GM19035 (cell line): Measurements from ENCODE around the gene DPH2.
A peak's percentile ranks its signal among the peaks of the same experiment; 100 is the strongest.

Source experiments
- ATAC-seq: cut with Tn5 transposase; IDR thresholded peaks from one replicate; pipeline ENCODE4 v1.9.1; 2021; ENCODE audit not compliant: unreplicated experiment

The DPH2 gene

DNA sequence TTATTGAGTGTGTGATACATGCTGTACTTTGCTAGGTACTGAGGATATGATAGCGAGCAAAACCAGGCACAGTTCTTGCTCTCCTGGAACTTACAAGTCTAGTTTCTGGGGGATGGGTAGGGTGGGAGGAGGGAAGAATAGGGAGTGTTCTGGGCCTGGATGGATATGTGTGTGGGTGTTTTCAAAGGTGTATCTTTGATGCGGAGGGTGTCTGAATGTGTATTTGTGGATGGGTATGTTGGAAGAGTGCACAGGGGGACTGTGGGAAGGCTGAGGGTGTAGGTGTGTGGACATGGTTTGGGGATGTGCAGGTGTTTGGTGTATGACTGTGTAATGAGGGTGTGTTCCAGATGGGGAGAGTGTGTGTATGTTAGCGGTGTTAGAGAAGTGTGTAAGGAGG lies 4.5 kb upstream of the DPH2 start:
- ATAC-seq = no peak

DNA sequence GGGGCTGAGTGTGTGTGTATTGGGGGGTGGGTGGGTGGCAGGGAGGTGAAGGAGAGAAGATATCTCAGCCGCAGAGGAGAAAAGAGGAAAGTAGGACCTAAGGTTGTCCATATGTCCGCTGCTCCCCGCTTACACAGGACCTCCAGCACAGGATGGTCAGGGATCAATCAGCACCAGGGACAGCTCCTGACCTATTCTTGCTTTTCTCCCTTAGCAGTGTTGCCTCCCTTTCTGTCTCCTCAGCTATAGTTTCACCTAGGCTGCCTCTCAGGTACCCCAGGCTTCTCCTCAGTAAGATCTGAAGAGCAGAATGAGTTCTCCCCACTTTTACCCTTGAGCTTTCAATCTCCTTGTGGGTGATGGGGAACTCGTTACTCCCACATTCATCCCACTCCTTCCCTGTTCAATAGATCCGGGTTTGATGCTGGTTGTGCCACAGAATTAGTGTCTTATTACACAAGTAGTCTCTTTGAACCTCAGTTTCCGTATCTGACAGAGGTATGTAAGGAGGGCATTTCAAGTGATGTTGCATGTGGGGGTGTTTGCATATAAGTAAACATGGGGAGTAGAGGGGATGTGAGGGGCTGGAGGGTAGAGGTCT lies 1.4 kb upstream of the DPH2 start:
- no peak for ATAC-seq

DNA sequence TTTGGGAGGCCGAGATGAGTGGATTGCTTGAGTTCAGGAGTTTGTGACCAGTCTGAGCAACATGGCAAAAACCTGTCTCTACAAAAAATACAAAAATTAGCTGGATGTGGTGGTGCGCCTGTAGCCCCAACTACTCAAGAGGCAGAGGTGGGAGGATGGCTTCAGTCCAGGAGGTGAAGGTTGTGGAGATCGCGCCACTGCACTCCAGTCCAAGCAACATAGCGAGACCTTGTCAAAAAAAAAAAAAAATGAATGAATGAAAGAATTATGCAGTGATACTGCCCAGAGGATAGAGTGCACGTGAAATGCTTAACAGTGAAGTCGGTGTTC lies 429 bp upstream of the DPH2 start:
- no peak for ATAC-seq

DNA sequence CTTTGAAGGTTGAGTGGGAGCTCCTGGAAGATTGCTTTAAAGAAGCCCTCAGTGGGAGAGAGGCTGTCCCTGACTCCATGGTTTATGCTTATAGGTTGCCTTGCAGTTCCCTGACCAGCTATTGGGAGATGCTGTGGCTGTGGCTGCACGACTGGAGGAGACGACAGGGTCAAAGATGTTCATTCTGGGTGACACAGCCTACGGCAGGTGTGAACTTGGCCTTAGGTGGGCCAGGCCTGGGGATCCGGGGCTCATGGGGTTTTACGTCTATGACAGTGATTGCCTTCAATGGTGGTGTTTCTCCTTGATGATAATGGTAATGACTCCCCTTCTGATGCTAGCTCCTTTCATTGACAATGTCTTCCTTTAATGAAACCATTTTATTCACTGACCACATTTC lies 692 bp downstream of the DPH2 start:
- no peak for ATAC-seq

DNA sequence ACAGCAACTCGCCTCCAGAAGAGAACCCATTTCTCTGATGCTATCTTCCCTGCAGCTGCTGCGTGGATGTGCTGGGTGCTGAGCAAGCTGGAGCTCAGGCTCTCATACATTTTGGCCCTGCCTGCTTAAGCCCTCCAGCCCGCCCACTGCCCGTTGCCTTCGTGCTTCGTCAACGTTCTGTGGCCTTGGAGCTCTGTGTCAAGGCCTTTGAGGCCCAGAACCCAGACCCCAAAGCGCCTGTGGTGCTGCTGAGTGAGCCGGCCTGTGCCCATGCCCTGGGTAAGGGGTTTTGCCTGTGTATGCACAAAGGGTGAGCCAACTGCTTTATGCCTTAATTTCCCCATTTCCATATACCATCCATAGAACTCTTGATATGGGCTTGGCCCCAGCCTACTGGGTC lies 1.1 kb downstream of the DPH2 start:
- ATAC-seq = no peak

DNA sequence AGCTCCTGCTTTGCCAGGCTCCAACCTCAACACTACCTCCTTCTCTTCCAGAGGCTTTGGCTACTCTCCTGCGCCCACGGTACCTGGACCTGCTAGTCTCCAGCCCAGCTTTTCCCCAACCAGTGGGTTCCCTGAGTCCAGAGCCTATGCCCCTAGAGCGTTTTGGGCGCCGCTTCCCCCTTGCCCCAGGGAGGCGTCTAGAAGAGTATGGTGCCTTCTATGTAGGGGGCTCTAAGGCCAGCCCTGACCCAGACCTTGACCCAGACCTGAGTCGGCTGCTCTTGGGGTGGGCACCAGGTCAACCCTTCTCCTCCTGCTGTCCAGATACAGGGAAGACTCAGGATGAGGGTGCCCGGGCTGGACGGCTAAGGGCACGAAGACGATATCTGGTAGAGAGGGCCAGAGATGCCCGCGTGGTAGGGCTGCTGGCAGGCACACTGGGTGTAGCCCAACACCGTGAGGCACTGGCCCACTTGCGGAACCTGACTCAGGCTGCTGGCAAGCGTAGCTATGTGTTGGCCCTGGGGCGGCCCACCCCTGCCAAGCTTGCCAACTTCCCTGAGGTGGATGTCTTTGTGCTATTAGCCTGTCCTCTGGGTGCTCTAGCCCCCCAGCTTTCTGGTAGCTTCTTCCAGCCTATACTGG lies 1.6 kb downstream of the DPH2 start:
- ATAC-seq = no peak

DNA sequence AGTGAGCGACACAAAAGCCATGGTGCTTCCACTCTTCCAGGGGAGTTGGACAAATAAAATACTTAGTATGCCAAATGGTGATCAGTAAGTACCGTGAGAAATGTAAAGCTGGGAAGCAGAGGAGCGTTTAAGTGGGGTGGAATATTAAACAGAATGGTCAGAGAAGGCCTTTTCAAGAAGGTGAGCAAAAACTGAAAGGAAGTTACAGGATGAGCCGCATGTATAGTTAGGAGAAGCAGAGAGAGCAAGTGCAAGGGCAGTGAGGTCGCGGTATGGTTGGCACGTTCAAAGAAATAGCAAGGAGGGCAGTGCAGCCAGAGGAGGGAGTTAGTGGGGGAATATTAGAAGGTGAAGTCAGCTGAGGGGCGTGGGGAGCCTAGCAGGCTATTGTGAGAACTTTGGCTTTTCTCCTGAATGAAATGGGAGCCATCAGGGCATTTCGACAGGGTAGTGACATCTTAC lies 4.2 kb downstream of the DPH2 start:
- no peak for ATAC-seq

DNA sequence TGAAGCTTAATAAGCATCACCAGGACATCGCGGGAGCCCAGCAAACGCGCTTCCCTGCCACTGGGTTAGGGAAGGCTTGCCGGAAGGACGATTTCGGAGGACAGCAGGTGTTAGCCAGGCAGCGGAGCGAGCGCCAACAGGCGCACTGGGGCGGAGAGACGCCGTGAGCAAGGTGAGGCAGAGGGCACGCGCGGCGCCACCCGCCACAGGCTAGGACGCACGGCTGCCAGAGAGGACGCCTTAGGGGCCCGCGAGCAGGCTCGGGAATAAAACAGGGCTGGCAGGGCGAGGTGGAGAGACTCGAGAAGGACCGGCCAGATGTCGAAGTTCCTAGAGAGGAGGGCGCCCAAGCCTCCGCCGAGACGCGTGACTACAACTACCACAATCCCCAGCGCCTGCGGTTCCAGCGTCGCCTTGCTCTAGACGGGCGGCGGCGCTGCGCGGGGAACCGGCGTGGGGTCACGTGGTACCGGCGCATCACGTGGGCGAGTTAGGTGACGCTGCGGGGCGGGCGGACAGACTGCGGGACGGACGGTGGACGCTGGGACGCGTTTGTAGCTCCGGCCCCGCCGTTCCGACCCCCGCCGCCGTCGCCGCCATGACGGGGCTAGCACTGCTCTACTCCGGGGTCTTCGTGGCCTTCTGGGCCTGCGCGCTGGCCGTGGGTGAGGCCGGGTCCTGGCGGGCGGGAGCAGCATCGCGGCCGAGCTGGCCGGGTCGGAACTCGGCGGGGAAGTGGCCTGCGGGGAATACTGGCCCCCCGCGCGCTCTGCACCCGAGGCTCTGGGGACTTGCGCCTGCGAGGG lies 4.8 kb downstream of the DPH2 start, which contains the start of gene ATP6V0B:
TSS of gene ATP6V0B (plus strand) at position 518 of the 806 bp plus-strand sequence. CDS start at position 599, 81 bp downstream.
- ATAC-seq = peak; percentile 71

DNA sequence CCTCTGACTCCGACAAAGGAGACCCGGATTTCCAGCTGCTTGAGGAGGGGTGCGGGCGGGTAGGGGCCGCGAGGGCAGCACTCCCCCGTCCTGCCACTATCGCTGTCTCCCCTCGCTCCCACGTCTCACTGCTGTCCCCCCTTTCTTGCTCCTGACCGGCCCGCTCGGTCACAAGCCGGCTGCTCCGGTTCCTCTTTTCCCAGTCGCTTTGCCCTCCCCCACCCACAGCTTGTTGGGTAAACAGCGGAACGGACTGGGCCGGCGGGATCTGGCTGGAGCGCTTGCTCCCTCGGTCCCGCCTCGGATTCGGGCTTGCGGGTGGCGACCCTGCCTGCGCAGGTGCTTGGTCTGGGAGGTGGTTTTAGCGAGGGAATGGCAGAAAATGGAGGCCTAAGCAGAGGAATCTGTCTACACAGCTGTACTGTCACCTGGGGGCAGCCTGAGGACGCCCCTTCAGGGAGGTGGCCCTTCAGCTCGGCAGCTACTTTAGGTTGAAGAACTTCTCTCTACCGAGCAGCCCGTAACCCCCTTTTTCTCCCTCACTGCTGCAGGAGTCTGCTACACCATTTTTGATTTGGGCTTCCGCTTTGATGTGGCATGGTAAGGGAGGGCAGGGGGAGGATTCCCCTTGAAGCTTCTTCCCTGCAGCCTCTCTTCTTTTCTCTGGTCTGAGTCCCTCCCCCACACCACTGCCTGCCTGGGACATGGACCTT lies 5.6 kb downstream of the DPH2 start:
- peak; percentile 1 for ATAC-seq

DNA sequence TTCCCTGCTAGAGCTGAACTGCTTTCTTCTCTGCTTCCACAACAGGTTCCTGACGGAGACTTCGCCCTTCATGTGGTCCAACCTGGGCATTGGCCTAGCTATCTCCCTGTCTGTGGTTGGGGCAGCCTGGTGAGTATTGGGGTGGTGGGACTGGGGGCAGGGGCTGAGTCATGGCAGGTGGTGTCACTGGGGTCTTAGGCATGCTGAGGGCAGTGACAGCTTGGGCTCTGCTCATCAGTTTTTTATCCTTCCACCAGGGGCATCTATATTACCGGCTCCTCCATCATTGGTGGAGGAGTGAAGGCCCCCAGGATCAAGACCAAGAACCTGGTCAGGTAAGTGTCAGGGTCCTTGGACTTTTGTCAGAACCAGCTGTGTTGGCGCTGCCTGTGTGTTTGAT lies 6.2 kb downstream of the DPH2 start:
- ATAC-seq = no peak

DNA sequence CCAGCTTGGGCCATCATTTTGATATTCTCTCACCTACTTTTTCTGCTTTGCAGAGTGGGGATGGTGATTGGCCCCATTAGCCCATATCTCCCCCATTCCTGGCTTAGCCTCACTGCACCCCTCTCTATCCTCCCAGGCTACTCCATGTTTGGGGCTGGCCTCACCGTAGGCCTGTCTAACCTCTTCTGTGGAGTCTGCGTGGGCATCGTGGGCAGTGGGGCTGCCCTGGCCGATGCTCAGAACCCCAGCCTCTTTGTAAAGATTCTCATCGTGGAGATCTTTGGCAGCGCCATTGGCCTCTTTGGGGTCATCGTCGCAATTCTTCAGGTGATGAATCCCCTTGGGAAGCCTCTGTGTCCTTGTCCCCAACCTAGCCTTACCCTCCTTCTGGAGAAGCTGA lies 7.1 kb downstream of the DPH2 start:
- ATAC-seq = no peak

DNA sequence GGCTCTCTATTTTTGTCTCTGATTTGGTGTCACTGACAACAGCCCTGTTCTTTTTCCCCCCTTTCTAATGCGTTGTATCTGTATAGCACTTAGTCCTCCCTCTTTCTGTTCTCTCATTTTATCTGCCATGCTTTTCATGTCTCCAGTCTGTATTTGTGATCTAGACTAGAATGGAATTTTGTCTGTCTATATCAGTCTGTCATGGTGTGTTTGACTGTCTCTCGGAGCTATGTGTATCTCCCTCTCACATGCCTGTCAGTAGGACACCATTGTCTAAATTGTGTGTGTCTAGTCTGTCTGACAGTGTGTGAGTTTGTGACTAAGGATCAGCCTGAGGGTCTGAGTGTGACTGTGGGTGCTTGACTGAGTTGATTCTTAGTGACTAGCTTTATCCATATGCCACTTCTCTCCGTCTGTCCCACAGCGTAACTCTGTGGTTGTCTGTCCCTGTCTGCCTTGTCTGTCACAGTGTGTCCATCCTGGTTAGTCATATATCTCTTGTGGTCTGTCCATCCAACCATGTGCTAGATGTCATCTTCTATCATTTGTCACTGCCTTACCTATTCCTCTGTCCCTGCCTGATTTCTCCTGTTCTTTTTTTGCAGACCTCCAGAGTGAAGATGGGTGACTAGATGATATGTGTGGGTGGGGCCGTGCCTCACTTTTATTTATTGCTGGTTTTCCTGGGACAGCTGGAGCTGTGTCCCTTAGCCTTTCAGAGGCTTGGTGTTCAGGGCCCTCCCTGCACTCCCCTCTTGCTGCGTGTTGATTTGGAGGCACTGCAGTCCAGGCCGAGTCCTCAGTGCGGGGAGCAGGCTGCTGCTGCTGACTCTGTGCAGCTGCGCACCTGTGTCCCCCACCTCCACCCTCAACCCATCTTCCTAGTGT lies 7.8 kb downstream of the DPH2 start:
- ATAC-seq = no peak

DNA sequence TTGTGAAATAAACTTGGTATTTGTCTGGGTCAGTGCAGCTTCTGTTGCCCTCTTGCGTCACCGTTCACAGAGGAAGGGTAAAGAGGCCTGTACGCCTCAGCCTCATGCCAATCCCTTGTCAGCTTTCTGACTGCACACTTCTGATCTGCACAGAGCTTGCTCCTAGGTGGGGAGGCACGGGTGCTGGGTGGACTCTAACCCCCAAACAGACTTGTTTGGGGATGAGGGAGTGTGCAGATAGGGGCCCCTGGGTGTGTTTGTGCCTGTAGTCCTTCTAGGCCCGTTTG lies 8.4 kb downstream of the DPH2 start:
- no peak for ATAC-seq

DNA sequence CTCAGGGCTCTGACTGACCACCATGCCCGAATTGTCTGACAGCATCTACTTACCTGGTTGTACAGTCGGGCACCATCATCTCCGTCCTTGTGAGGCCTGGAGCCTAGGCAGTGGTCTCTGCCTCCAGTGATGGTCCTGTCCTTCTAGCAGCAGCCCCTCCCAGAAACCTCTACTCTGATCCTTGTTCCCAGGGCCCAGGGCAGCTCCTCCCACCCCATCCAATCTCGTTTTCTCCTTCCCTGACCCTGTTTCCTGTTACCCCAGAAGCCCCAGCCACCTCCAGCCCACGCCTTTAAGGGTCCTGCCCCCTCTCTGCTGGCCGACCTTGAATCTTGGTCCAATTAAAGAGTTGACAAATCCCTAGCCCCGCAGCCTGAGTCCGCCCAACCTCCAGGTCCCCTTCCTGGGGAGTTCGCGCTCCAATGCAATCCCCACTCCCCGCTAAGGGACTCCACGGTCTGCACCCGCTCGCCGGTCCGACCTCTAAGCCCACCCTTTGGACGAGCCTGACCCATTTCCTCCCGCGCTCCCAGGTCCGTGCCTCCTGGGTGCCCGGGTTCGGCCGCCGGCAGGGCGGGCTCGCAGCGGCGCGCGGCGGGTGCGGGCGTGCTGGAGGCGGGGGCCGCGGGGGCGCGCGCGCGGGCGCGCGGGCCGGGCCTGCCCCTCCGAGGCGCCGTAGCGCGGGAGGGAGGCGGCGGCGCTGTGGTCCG lies 8.9 kb downstream of the DPH2 start, which contains the start of gene B4GALT2:
TSS of gene B4GALT2 (plus strand) at position 660 of the 710 bp plus-strand sequence. CDS start 1,951 bp downstream, outside the sequence.
- no peak for ATAC-seq

DNA sequence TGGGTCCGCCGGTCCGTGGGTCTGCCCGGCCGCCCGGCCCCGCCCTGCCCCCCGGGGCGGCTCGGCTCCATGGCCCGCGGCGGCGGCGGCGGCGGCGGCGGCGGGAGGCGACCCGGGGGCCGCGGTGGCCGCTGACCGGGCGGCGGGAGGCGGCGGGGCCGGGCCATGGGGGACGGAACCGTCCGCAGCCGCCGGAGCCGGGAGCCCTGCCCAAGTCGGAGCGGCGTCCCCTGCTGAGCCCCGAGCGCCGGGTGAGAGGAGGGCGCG lies 9.4 kb downstream of the DPH2 start:
- no peak for ATAC-seq

DNA sequence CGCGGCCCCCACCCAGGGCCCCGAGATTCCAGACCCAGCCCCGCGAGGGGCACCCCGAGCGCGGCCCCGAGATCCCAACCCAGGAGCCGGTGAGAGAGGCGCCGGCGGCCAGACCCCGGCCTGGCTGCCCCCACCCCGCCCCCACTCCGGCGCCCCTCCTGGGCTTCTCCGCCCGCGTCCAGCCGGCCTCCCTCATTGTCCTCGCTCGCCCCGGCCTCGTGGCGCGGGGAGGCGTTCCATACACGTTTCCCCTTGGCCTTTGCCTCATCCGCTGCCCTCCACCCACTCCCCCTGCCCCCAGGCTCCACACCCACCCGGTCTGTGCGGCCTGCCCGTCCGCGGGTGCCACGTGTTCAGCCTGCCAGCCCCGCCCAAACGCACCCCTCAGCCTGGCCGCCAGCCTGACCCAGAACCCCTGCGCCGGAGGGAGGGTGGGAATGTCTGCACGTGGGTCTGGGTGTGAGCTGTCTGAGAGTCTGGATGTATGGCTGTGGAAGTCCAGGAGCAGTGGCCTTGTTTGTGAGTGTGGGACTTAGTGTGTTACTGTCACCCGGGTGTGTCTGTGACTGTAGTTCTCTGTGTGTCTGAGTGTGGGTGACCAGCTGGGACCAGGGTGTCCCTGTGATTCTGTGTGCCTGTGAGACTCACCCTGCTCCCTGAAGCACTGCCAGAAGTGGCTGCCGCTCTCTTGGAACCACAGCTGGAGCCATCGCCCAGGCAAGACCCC lies 9.9 kb downstream of the DPH2 start:
- ATAC-seq = no peak

DNA sequence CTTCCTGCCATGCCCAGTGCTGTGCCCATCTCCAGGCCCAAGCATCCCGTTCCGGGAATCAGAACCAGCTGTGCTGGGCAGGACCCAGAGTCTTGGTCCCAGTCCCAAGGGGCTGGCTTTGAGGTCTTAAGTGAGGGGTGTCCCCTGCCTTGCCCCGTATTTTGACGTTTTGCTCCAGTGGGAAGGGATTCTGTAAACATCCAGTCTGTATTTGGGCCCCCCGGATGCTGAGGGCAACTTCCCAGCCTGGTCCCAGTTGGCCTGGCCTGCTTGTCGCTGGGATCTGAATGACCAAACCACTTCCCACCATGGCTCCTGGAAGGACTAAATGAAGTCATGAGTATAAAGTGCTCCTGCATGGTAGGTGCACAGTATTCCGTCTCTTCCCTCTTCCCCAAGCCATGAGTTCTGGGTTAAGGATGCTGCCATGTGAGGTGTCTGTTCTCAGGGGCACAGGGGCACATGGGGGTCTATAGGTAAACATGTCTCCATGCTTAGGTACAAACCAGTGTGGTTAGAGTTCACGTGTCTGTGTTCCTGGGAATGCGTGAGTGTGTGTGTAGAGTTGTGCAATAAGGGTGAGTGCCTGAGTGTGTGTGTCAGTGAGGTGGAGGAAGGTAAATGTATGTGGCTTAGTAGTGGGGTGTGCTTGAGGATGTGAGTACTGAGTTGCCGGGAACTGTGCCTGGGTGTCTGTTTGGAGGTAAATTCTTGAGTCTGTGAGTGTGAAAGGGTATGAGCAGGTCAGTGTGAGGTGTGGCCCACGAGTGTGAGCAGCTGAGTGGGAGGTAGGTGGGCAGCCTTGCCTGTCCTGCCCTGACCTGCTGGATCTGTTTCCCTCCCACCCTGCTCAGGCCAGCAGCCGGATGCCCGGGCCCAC lies 10.7 kb downstream of the DPH2 start:
- ATAC-seq = no peak

DNA sequence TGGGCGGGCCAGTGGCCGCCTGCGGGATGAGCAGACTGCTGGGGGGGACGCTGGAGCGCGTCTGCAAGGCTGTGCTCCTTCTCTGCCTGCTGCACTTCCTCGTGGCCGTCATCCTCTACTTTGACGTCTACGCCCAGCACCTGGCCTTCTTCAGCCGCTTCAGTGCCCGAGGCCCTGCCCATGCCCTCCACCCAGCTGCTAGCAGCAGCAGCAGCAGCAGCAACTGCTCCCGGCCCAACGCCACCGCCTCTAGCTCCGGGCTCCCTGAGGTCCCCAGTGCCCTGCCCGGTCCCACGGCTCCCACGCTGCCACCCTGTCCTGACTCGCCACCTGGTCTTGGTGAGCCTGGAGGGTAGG lies 11.3 kb downstream of the DPH2 start:
- no peak for ATAC-seq

DNA sequence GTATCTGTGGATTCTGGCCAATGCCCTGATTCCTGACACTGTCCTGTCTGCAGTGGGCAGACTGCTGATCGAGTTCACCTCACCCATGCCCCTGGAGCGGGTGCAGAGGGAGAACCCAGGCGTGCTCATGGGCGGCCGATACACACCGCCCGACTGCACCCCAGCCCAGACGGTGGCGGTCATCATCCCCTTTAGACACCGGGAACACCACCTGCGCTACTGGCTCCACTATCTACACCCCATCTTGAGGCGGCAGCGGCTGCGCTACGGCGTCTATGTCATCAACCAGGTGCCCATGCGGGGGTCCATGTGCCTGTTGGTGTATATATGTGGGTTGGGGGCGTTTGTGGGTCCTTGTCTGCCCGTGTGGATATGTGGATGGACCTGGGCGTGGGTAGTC lies 11.8 kb downstream of the DPH2 start:
- no peak for ATAC-seq
